Transverse colon (tissue), 4 donors: Measurements from ENCODE around the gene LTV1.

Experiments
- CTCF ChIP-seq, 5 experiments: fragments of 200-600 bp in 3 of 5; fragments of 450-650 bp in 2 of 5; sonication (generic) in 3 of 5; IDR thresholded peaks; 1 replicate in 2 of 5; 2 replicates in 3 of 5; pipeline ENCODE4 v1.5.1; 2016 to 2017; ENCODE audit warnings: antibody characterized with exemption in 5 of 5, inconsistent platforms in 3 of 5, mild to moderate bottlenecking in 2 of 5, moderate library complexity in 1 of 5
- POLR2A ChIP-seq: fragments of 450-650 bp; IDR thresholded peaks from one replicate; pipeline ENCODE4 v1.6.1; 2016; ENCODE audit warnings: antibody characterized with exemption, mild to moderate bottlenecking, moderate library complexity
- POLR2AphosphoS5 ChIP-seq, 3 donors: sonication (generic); formaldehyde crosslinking; IDR thresholded peaks; one replicate each; pipeline ENCODE4 v1.6.1; 2016; ENCODE audit warnings: antibody characterized with exemption in 3 of 3

DNA sequence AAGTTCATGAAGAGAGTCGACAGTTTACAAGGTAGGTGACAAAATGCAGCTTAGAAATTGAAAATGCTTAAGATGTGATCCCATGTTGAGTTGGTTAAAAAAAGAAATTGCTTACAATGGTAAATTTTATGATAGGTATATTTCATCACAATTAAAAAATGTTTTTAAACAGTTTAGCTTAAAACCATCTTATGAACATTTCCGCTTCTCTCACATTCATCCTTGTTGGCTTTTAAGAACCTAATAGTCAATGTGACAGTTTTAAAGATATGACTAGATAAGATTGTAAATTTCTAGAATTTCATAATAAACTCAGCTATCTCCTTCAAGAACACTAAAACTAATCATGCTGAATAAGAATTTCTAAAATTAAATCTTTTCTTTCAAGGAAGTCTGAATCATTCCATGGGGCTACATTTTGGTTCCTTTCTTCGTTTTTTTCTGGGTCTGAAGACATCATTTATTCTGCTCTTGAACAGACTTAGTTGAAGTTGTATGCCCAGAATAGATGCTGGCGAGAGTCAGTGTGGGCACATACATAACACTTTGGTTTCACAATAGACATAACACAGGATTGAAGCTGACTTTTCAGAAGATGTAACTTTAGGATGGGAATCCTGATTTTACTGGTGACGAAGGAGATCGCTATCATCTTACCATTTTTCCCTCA is 35.9 kb upstream of the LTV1 start:
- TF ChIP-seq POLR2AphosphoS5 (IDR thresholded peaks at IDR 0.05) (no peak), CTCF (IDR thresholded peaks at IDR 0.05) (no peak), POLR2A (no peak)
